H1 (cell line): ENCODE results near the gene KIF13A. TPM values are rescaled to one million over a fixed set of nuclear protein-coding genes. Genes with fewer than 3 reads are reported as not detected.

Experiments used
- CHD2 ChIP-seq: IDR thresholded peaks from 2 replicates; pipeline ENCODE4 v1.6.1; 2012; ENCODE audit warnings: low read length, improper control_type of control experiment
- CHD7 ChIP-seq: fragments of 300-600 bp; sonication (generic); IDR thresholded peaks from 2 replicates; pipeline ENCODE4 v1.7.1; 2012; ENCODE audit warnings: low read length, moderate library complexity, mild to moderate bottlenecking, inconsistent platforms; ENCODE audit not compliant: insufficient replicate concordance
- JUND ChIP-seq: IDR thresholded peaks from 2 replicates; pipeline ENCODE4 v1.6.1; 2011; ENCODE audit warnings: mild to moderate bottlenecking, improper control_type of control experiment, low read length
- PHF8 ChIP-seq: fragments of 200-600 bp; sonication (generic); conservative IDR thresholded peaks from 2 replicates; pipeline ENCODE4 v1.7.1; 2012; ENCODE audit warnings: low read depth, mild to moderate bottlenecking, inconsistent platforms, low read length, moderate library complexity
- RBBP5 ChIP-seq: IDR thresholded peaks from 2 replicates; pipeline ENCODE4 v1.7.1; 2012; ENCODE audit warnings: low read depth, mild to moderate bottlenecking, inconsistent platforms, low read length, moderate library complexity, borderline replicate concordance
- SP2 ChIP-seq: IDR thresholded peaks from 2 replicates; pipeline ENCODE4 v1.6.1; 2012; ENCODE audit warnings: mild to moderate bottlenecking, low read length, inconsistent platforms
- TCF12 ChIP-seq: IDR thresholded peaks from 2 replicates; pipeline ENCODE4 v1.6.1; 2011; ENCODE audit warnings: low read depth, mild to moderate bottlenecking, low read length
- polyA plus RNA-seq, 7 experiments: library from polyadenylated mRNA; depleted of rRNA in 3 of 7; stranded (reverse) in 5 of 7; unstranded in 2 of 7; fragments of >200 nt in 5 of 7; fragments of 200-250 nt in 2 of 7; gene quantifications; 1 replicate in 5 of 7; 2 replicates in 1 of 7; 4 replicates in 1 of 7; pipeline versions ENCODE4 v1.2.1 to v1.2.3, GENCODE V29; 2011 to 2013; ENCODE audit warnings: missing spikeins in 2 of 7, mixed read lengths in 2 of 7
- total RNA-seq: library from RNA; stranded (reverse); fragmentation: NEBNext Ultra II Directional; extraction: Animal tissue kit (Norgen Biotek cat#: 25700); gene quantifications from 2 replicates; pipeline ENCODE4 v1.2.1, GENCODE V29; 2021
- TF ChIP-seq, protein P1 (sequence below): IDR thresholded peaks from 2 replicates; pipeline ENCODE4 v1.6.1; 2012; ENCODE audit warnings: low read length, inconsistent platforms

Gene KIF13A
- total and polyA plus RNA-seq, 2 of the 8 experiments (the other 6 are each of a cell fraction or from before 2014, with no cell fraction given), result 14.7 to 40.8 TPM

DNA sequence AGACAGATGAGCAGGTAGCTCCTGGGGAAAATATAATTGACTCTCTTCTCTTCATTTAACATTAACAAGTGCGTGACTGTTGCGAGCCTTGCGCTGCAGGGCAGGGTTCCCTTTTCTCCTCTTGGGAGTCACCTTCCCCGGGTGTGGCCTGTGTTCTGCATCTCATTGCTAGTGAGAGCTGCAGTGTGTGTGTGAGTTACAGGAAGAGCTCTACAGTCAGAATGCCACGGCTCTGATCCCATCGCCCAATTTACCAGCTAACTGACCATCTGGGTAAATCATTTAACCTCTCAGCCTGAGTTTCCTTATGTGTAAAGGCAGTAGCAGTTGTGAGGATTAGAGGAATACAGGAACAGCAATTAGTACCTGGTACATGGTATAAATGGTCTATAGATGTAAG is 173.9 kb downstream of the KIF13A start (continued):
- no peak for TF ChIP-seq CHD7
- TF ChIP-seq RBBP5, result no peak
- TF ChIP-seq TCF12, result no peak
- no peak for TF ChIP-seq PHF8
- TF ChIP-seq, protein P1, sequence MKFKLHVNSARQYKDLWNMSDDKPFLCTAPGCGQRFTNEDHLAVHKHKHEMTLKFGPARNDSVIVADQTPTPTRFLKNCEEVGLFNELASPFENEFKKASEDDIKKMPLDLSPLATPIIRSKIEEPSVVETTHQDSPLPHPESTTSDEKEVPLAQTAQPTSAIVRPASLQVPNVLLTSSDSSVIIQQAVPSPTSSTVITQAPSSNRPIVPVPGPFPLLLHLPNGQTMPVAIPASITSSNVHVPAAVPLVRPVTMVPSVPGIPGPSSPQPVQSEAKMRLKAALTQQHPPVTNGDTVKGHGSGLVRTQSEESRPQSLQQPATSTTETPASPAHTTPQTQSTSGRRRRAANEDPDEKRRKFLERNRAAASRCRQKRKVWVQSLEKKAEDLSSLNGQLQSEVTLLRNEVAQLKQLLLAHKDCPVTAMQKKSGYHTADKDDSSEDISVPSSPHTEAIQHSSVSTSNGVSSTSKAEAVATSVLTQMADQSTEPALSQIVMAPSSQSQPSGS, result no peak
- TF ChIP-seq CHD2, result no peak
- no peak for TF ChIP-seq JUND
- no peak for TF ChIP-seq SP2
